HEK293T (cell line): ENCODE data around the gene TMTC2.

ENCODE experiments used
- ARNT ChIP-seq: fragments of 450-650 bp; IDR thresholded peaks from 2 replicates; pipeline ENCODE4 v1.6.1; 2017; ENCODE audit warnings: mild to moderate bottlenecking
- BHLHE40 ChIP-seq: fragments of 450-650 bp; IDR thresholded peaks from 2 replicates; pipeline ENCODE4 v1.6.1; 2016; ENCODE audit warnings: mild to moderate bottlenecking, moderate library complexity, borderline replicate concordance
- ELF4 ChIP-seq: fragments of 450-650 bp; IDR thresholded peaks from 2 replicates; pipeline ENCODE4 v1.6.1; 2017; ENCODE audit warnings: antibody characterized with exemption
- FOXM1 ChIP-seq: fragments of 450-650 bp; IDR thresholded peaks from 2 replicates; pipeline ENCODE4 v1.6.1; 2017; ENCODE audit warnings: mild to moderate bottlenecking, borderline replicate concordance
- LEF1 ChIP-seq: fragments of 450-650 bp; IDR thresholded peaks from 2 replicates; pipeline ENCODE4 v1.6.1; 2017; ENCODE audit warnings: mild to moderate bottlenecking, borderline replicate concordance
- NFRKB ChIP-seq: fragments of 450-650 bp; IDR thresholded peaks from 2 replicates; pipeline ENCODE4 v1.6.1; 2016; ENCODE audit warnings: mild to moderate bottlenecking, moderate library complexity
- SP1 ChIP-seq: fragments of 450-650 bp; IDR thresholded peaks from 2 replicates; pipeline ENCODE4 v1.6.1; 2017
- SUZ12 ChIP-seq: fragments of 450-650 bp; IDR thresholded peaks from 2 replicates; pipeline ENCODE4 v1.6.1; 2016; ENCODE audit warnings: mild to moderate bottlenecking
- TARDBP ChIP-seq: fragments of 450-650 bp; IDR thresholded peaks from 2 replicates; pipeline ENCODE4 v1.6.1; 2016
- TF ChIP-seq, protein P1 (sequence below): fragments of 450-650 bp; IDR thresholded peaks from 2 replicates; pipeline ENCODE4 v1.6.1; 2016

DNA sequence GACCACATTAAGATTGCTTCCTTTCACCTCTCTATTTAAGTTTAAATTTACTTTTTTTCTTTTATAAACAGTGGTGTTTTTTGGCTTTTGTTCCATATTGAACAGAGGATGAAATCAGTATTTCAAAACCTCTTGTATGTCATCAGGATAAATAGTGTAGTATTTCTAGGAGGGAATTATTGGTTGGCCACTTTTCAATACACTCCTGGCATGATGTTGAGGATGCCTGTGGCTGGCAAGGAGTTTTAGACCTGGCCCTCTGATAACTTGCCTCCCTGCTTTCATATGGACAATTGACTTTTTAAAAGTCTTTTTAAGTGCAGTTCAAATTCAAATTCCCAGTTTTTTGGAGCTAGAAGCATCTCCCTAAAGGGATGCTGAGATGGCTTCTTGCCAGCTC is 9.8 kb downstream of the TMTC2 start:
- TF ChIP-seq SUZ12 (no peak), SP1 (no peak), FOXM1 (no peak), NFRKB (no peak), BHLHE40 (no peak), LEF1 (no peak), ELF4 (no peak), ARNT (no peak), TARDBP (no peak)
- TF ChIP-seq, protein P1, sequence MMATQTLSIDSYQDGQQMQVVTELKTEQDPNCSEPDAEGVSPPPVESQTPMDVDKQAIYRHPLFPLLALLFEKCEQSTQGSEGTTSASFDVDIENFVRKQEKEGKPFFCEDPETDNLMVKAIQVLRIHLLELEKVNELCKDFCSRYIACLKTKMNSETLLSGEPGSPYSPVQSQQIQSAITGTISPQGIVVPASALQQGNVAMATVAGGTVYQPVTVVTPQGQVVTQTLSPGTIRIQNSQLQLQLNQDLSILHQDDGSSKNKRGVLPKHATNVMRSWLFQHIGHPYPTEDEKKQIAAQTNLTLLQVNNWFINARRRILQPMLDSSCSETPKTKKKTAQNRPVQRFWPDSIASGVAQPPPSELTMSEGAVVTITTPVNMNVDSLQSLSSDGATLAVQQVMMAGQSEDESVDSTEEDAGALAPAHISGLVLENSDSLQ, result no peak
